Transverse colon (tissue), 4 donors: ENCODE measurements around the gene SDCCAG8.

Source experiments
- POLR2A ChIP-seq: fragments of 450-650 bp; IDR thresholded peaks from one replicate; pipeline ENCODE4 v1.6.1; 2016; ENCODE audit warnings: antibody characterized with exemption, mild to moderate bottlenecking, moderate library complexity
- POLR2AphosphoS5 ChIP-seq, 3 donors: sonication (generic); formaldehyde crosslinking; IDR thresholded peaks; one replicate each; pipeline ENCODE4 v1.6.1; 2016; ENCODE audit warnings: antibody characterized with exemption in 3 of 3
- TF ChIP-seq, protein P1 (sequence below), 5 experiments: fragments of 200-600 bp in 3 of 5; fragments of 450-650 bp in 2 of 5; sonication (generic) in 3 of 5; IDR thresholded peaks; 1 replicate in 2 of 5; 2 replicates in 3 of 5; pipeline ENCODE4 v1.5.1; 2016 to 2017; ENCODE audit warnings: antibody characterized with exemption in 5 of 5, inconsistent platforms in 3 of 5, mild to moderate bottlenecking in 2 of 5, moderate library complexity in 1 of 5

GRCh38 chr1:243354511-243355153, 98.8 kb downstream of the SDCCAG8 start:
- TF ChIP-seq, protein P1, sequence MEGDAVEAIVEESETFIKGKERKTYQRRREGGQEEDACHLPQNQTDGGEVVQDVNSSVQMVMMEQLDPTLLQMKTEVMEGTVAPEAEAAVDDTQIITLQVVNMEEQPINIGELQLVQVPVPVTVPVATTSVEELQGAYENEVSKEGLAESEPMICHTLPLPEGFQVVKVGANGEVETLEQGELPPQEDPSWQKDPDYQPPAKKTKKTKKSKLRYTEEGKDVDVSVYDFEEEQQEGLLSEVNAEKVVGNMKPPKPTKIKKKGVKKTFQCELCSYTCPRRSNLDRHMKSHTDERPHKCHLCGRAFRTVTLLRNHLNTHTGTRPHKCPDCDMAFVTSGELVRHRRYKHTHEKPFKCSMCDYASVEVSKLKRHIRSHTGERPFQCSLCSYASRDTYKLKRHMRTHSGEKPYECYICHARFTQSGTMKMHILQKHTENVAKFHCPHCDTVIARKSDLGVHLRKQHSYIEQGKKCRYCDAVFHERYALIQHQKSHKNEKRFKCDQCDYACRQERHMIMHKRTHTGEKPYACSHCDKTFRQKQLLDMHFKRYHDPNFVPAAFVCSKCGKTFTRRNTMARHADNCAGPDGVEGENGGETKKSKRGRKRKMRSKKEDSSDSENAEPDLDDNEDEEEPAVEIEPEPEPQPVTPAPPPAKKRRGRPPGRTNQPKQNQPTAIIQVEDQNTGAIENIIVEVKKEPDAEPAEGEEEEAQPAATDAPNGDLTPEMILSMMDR (IDR thresholded peaks at IDR 0.05), result no peak
- TF ChIP-seq POLR2AphosphoS5 (IDR thresholded peaks at IDR 0.05) (no peak), POLR2A (no peak)
